HEK293 (cell line): ENCODE data around the gene KAT2B.

ENCODE experiments used
- CTCF ChIA-PET: fragments of 350-600 bp; formaldehyde crosslinking; extraction: SDS; loops from one replicate; lab custom pipeline; 2021; ENCODE audit warnings: antibody characterized with exemption; lab: Yijun Ruan, JAX
- POLR2A ChIA-PET: fragments of 300-600 bp; formaldehyde crosslinking; extraction: SDS; loops from one replicate; lab custom pipeline; 2020; ENCODE audit warnings: antibody characterized with exemption, inconsistent platforms; lab: Yijun Ruan, JAX
- H3K27ac ChIP-seq: fragments of 200-500 bp; sonication (Bioruptor generic); 2 replicates; pipeline ENCODE4 v1.5.1; 2014; ENCODE audit warnings: low read depth, low read length, control low read depth, inconsistent platforms; ENCODE audit errors: extremely low read depth
- H3K36me3 ChIP-seq, 2 experiments: fragments of 200-500 bp in 1 of 2; sonication (Bioruptor generic) in 1 of 2; 1 replicate in 1 of 2; 2 replicates in 1 of 2; pipeline ENCODE4 v1.5.1; 2014 to 2017; ENCODE audit warnings: inconsistent platforms in 2 of 2, low read length in 2 of 2; ENCODE audit not compliant: control insufficient read depth in 2 of 2, insufficient read depth in 1 of 2
- H3K4me1 ChIP-seq: fragments of 200-500 bp; sonication (Bioruptor generic); 2 replicates; pipeline ENCODE4 v1.5.1; 2014; ENCODE audit warnings: mild to moderate bottlenecking, low read length, inconsistent platforms; ENCODE audit not compliant: control insufficient read depth, insufficient read depth
- H3K4me3 ChIP-seq: 2 replicates; pipeline ENCODE4 v1.5.1; 2011; ENCODE audit warnings: low read depth, mild to moderate bottlenecking, control low read depth, low read length, moderate library complexity
- H3K9me3 ChIP-seq: fragments of 200-500 bp; sonication (Bioruptor generic); 2 replicates; pipeline ENCODE4 v1.5.1; 2014; ENCODE audit warnings: low read depth, low read length, inconsistent platforms; ENCODE audit not compliant: control insufficient read depth, insufficient read depth
- HOXD13 ChIP-seq: sonication (generic); formaldehyde crosslinking; IDR thresholded peaks from 2 replicates; pipeline ENCODE4 v1.8.0; 2022; ENCODE audit warnings: missing genetic modification reagents, borderline replicate concordance
- KLF1 ChIP-seq: fragments of 450-650 bp; formaldehyde crosslinking; IDR thresholded peaks from 2 replicates; pipeline ENCODE4 v1.5.1; 2016; ENCODE audit warnings: missing biosample characterization, missing genetic modification characterization
- KLF7 ChIP-seq: fragments of 450-650 bp; formaldehyde crosslinking; IDR thresholded peaks from 2 replicates; pipeline ENCODE4 v1.5.1; 2016; ENCODE audit warnings: missing biosample characterization, missing genetic modification characterization, borderline replicate concordance
- SALL2 ChIP-seq: fragments of 450-650 bp; formaldehyde crosslinking; IDR thresholded peaks from 2 replicates; pipeline ENCODE4 v1.5.0; 2017; ENCODE audit warnings: missing biosample characterization, mild to moderate bottlenecking, missing genetic modification characterization, borderline replicate concordance
- TCF7L2 ChIP-seq: IDR thresholded peaks from 2 replicates; pipeline ENCODE4 v1.6.1; 2011; ENCODE audit warnings: low read depth, mild to moderate bottlenecking, inconsistent platforms, low read length, moderate library complexity, borderline replicate concordance
- WT1 ChIP-seq: fragments of 450-650 bp; formaldehyde crosslinking; IDR thresholded peaks from 2 replicates; pipeline ENCODE4 v1.5.1; 2016; ENCODE audit warnings: missing biosample characterization, missing genetic modification characterization
- ZNF140 ChIP-seq: fragments of 450-650 bp; formaldehyde crosslinking; IDR thresholded peaks from 2 replicates; pipeline ENCODE4 v1.5.1; 2016; ENCODE audit warnings: missing biosample characterization, missing genetic modification characterization
- ZNF155 ChIP-seq: fragments of 450-650 bp; formaldehyde crosslinking; IDR thresholded peaks from 2 replicates; pipeline ENCODE4 v1.5.1; 2016; ENCODE audit warnings: missing biosample characterization, missing genetic modification characterization
- ZNF23 ChIP-seq: fragments of 450-650 bp; formaldehyde crosslinking; IDR thresholded peaks from 2 replicates; pipeline ENCODE4 v1.5.1; 2016; ENCODE audit warnings: missing biosample characterization, missing genetic modification characterization, borderline replicate concordance
- ZNF391 ChIP-seq: fragments of 450-650 bp; formaldehyde crosslinking; IDR thresholded peaks from 2 replicates; pipeline ENCODE4 v1.5.1; 2016; ENCODE audit warnings: low read depth, missing biosample characterization, missing genetic modification characterization, borderline replicate concordance
- ZNF394 ChIP-seq: fragments of 450-650 bp; formaldehyde crosslinking; IDR thresholded peaks from 2 replicates; pipeline ENCODE4 v1.5.1; 2016; ENCODE audit warnings: missing biosample characterization, missing genetic modification characterization, mild to moderate bottlenecking, moderate library complexity, borderline replicate concordance
- ZNF521 ChIP-seq: fragments of 450-650 bp; formaldehyde crosslinking; IDR thresholded peaks from 2 replicates; pipeline ENCODE4 v1.5.1; 2017; ENCODE audit warnings: missing biosample characterization, mild to moderate bottlenecking, missing genetic modification characterization
- ZNF544 ChIP-seq: fragments of 450-650 bp; formaldehyde crosslinking; IDR thresholded peaks from 2 replicates; pipeline ENCODE4 v1.5.0; 2017; ENCODE audit warnings: missing biosample characterization, missing genetic modification characterization
- ZNF571 ChIP-seq: fragments of 450-650 bp; formaldehyde crosslinking; IDR thresholded peaks from 2 replicates; pipeline ENCODE4 v1.5.0; 2017; ENCODE audit warnings: missing biosample characterization, missing genetic modification characterization
- ZNF596 ChIP-seq: fragments of 450-650 bp; IDR thresholded peaks from 2 replicates; pipeline ENCODE4 v1.5.0; 2018; ENCODE audit warnings: missing biosample characterization, mild to moderate bottlenecking, missing genetic modification characterization, moderate library complexity
- ZNF660 ChIP-seq: fragments of 450-650 bp; IDR thresholded peaks from 2 replicates; pipeline ENCODE4 v1.5.1; 2018; ENCODE audit warnings: missing biosample characterization, mild to moderate bottlenecking, missing genetic modification characterization
- ZNF747 ChIP-seq: fragments of 450-650 bp; formaldehyde crosslinking; IDR thresholded peaks from 2 replicates; pipeline ENCODE4 v1.5.1; 2016; ENCODE audit warnings: missing biosample characterization, missing genetic modification characterization
- ZSCAN23 ChIP-seq: fragments of 450-650 bp; formaldehyde crosslinking; IDR thresholded peaks from 2 replicates; pipeline ENCODE4 v1.5.1; 2016; ENCODE audit warnings: missing biosample characterization, missing genetic modification characterization
- TF ChIP-seq, protein P1 (sequence below): fragments of 450-650 bp; formaldehyde crosslinking; IDR thresholded peaks from 2 replicates; pipeline ENCODE4 v1.5.1; 2016; ENCODE audit warnings: missing biosample characterization, missing genetic modification characterization
- TF ChIP-seq, protein P2 (sequence below): fragments of 450-650 bp; formaldehyde crosslinking; IDR thresholded peaks from 2 replicates; pipeline ENCODE4 v1.5.1; 2016; ENCODE audit warnings: missing biosample characterization, missing genetic modification characterization
- TF ChIP-seq, protein P3 (sequence below): fragments of 450-650 bp; formaldehyde crosslinking; IDR thresholded peaks from 2 replicates; pipeline ENCODE4 v1.5.1; 2016; ENCODE audit warnings: missing biosample characterization, missing genetic modification characterization, low read depth
- TF ChIP-seq, protein P4 (sequence below): fragments of 450-650 bp; formaldehyde crosslinking; IDR thresholded peaks from 2 replicates; pipeline ENCODE4 v1.5.1; 2016; ENCODE audit warnings: missing biosample characterization, missing genetic modification characterization
- TF ChIP-seq, protein P5 (sequence below): sonication (generic); formaldehyde crosslinking; IDR thresholded peaks from 2 replicates; pipeline ENCODE4 v1.8.1; 2022; ENCODE audit warnings: mild to moderate bottlenecking, moderate library complexity, missing genetic modification reagents
- TF ChIP-seq, protein P6 (sequence below): fragments of 450-650 bp; formaldehyde crosslinking; IDR thresholded peaks from 2 replicates; pipeline ENCODE4 v1.5.1; 2016; ENCODE audit warnings: missing biosample characterization, missing genetic modification characterization

Gene KAT2B

DNA sequence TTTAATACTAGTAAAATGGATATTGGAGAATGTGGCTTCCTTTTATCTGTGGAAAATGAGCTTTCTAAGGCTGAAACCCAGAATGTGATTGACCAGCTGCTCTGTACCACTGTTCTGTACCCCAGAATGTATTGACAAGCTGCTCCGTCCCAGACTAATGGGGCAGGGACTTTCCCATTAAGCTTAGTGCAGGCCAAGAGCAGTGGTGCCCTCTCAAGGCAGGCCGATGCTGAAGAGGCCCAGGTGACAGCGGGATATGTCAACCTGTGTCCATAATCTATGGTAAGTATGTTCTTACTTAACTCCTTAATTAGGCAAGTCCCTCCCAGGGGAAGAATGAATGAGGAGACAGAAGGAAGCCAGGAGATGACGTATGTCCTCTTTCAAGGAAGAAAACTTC is 114.7 kb downstream of the KAT2B start:
- ChIA-PET POLR2A (no interaction called here), CTCF (no interaction called here)
- H3K4me1 ChIP-seq: no peaks in the 10 kb centered on the region
- peaks cover 24 to 79% of the 10 kb centered on the region in 2 experiments for H3K36me3 ChIP-seq
- no peak overlapping the region for H3K4me3 ChIP-seq
- H3K9me3 ChIP-seq: no peaks in the 10 kb centered on the region
- TF ChIP-seq ZNF521: no peak
- TF ChIP-seq, protein P1, sequence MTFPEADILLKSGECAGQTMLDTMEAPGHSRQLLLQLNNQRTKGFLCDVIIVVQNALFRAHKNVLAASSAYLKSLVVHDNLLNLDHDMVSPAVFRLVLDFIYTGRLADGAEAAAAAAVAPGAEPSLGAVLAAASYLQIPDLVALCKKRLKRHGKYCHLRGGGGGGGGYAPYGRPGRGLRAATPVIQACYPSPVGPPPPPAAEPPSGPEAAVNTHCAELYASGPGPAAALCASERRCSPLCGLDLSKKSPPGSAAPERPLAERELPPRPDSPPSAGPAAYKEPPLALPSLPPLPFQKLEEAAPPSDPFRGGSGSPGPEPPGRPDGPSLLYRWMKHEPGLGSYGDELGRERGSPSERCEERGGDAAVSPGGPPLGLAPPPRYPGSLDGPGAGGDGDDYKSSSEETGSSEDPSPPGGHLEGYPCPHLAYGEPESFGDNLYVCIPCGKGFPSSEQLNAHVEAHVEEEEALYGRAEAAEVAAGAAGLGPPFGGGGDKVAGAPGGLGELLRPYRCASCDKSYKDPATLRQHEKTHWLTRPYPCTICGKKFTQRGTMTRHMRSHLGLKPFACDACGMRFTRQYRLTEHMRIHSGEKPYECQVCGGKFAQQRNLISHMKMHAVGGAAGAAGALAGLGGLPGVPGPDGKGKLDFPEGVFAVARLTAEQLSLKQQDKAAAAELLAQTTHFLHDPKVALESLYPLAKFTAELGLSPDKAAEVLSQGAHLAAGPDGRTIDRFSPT (tag by site-specific recombination): no peak
- no peak for TF ChIP-seq ZNF155 (tag by site-specific recombination)
- TF ChIP-seq HOXD13 (CRISPR knock-in tag): no peak
- no peak for TF ChIP-seq ZNF23 (tag by site-specific recombination)
- no peak for TF ChIP-seq SALL2
- no peak for TF ChIP-seq ZNF660 (tag by site-specific recombination)
- TF ChIP-seq ZNF747 (tag by site-specific recombination): no peak
- no peak for TF ChIP-seq ZNF544 (tag by site-specific recombination)
- no peak for TF ChIP-seq ZNF571 (tag by site-specific recombination)
- TF ChIP-seq ZNF394 (tag by site-specific recombination): no peak
- no peak overlapping the region for H3K27ac ChIP-seq

DNA sequence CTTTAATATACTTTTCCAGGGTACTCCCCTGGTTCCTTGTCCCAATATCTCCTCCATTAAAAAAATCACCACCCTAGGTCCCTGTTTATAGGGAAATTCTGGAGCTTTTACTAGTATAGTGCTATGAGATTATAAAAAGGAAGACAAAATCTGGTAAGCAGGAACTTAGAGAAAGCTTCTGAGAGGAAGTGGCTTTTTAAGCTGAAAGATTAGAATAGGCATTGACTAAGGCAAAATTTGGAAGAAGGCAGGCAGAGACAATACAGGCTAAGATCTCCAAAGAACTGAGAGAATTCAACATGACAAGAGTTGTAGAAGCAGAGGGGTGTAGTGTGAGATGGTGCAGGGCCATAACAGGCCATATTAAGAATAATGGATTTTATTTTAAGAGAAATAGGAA is 120.0 kb downstream of the KAT2B start:
- POLR2A ChIA-PET: no interaction called here
- TF ChIP-seq TCF7L2 (no peak), KLF1 (no peak), ZSCAN23 (tag by site-specific recombination) (no peak), ZNF140 (tag by site-specific recombination) (no peak), ZNF596 (tag by site-specific recombination) (no peak), ZNF391 (tag by site-specific recombination) (no peak), KLF7 (tag by site-specific recombination) (no peak), WT1 (tag by site-specific recombination) (no peak)
- TF ChIP-seq, protein P2, sequence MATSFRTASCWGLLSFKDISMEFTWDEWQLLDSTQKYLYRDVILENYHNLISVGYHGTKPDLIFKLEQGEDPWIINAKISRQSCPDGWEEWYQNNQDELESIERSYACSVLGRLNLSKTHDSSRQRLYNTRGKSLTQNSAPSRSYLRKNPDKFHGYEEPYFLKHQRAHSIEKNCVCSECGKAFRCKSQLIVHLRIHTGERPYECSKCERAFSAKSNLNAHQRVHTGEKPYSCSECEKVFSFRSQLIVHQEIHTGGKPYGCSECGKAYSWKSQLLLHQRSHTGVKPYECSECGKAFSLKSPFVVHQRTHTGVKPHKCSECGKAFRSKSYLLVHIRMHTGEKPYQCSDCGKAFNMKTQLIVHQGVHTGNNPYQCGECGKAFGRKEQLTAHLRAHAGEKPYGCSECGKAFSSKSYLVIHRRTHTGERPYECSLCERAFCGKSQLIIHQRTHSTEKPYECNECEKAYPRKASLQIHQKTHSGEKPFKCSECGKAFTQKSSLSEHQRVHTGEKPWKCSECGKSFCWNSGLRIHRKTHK: no peak
- TF ChIP-seq, protein P3, sequence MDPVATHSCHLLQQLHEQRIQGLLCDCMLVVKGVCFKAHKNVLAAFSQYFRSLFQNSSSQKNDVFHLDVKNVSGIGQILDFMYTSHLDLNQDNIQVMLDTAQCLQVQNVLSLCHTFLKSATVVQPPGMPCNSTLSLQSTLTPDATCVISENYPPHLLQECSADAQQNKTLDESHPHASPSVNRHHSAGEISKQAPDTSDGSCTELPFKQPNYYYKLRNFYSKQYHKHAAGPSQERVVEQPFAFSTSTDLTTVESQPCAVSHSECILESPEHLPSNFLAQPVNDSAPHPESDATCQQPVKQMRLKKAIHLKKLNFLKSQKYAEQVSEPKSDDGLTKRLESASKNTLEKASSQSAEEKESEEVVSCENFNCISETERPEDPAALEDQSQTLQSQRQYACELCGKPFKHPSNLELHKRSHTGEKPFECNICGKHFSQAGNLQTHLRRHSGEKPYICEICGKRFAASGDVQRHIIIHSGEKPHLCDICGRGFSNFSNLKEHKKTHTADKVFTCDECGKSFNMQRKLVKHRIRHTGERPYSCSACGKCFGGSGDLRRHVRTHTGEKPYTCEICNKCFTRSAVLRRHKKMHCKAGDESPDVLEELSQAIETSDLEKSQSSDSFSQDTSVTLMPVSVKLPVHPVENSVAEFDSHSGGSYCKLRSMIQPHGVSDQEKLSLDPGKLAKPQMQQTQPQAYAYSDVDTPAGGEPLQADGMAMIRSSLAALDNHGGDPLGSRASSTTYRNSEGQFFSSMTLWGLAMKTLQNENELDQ (tag by site-specific recombination): no peak
- TF ChIP-seq, protein P4, sequence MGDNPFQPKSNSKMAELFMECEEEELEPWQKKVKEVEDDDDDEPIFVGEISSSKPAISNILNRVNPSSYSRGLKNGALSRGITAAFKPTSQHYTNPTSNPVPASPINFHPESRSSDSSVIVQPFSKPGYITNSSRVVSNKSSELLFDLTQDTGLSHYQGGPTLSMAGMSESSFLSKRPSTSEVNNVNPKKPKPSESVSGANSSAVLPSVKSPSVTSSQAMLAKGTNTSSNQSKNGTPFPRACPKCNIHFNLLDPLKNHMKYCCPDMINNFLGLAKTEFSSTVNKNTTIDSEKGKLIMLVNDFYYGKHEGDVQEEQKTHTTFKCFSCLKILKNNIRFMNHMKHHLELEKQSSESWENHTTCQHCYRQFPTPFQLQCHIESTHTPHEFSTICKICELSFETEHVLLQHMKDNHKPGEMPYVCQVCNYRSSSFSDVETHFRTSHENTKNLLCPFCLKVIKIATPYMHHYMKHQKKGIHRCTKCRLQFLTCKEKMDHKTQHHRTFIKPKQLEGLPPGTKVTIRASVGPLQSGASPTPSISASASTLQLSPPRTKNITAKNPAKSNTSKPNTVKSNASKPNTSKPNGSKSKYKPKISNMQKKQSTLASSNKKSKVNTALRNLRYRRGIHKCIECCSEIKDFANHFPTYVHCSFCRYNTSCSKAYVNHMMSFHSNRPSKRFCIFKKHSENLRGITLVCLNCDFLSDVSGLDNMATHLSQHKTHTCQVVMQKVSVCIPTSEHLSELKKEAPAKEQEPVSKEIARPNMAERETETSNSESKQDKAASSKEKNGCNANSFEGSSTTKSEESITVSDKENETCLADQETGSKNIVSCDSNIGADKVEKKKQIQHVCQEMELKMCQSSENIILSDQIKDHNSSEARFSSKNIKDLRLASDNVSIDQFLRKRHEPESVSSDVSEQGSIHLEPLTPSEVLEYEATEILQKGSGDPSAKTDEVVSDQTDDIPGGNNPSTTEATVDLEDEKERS (tag by site-specific recombination): no peak
- TF ChIP-seq, protein P5, sequence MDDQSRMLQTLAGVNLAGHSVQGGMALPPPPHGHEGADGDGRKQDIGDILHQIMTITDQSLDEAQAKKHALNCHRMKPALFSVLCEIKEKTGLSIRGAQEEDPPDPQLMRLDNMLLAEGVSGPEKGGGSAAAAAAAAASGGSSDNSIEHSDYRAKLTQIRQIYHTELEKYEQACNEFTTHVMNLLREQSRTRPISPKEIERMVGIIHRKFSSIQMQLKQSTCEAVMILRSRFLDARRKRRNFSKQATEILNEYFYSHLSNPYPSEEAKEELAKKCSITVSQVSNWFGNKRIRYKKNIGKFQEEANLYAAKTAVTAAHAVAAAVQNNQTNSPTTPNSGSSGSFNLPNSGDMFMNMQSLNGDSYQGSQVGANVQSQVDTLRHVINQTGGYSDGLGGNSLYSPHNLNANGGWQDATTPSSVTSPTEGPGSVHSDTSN (CRISPR knock-in tag): no peak
- TF ChIP-seq, protein P6, sequence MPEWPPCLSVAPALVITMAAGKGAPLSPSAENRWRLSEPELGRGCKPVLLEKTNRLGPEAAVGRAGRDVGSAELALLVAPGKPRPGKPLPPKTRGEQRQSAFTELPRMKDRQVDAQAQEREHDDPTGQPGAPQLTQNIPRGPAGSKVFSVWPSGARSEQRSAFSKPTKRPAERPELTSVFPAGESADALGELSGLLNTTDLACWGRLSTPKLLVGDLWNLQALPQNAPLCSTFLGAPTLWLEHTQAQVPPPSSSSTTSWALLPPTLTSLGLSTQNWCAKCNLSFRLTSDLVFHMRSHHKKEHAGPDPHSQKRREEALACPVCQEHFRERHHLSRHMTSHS (tag by site-specific recombination): no peak

More for the DNA sequence above, 120.0 kb downstream of the KAT2B start:
- H3K27ac ChIP-seq: no peak overlapping the region
- CTCF ChIA-PET: interaction anchor here (0.6 to 1.2 kb wide), 4 partner anchors 9 to 1401 kb away, joined by 3 to 5 read pairs (median 4); no protein-coding TSS in a partner anchor
- no peaks in the 10 kb centered on the region for H3K9me3 ChIP-seq
- H3K36me3 ChIP-seq: peaks cover 46 to 69% of the 10 kb centered on the region in 2 experiments
- no peak overlapping the region for H3K4me3 ChIP-seq
- no peaks in the 10 kb centered on the region for H3K4me1 ChIP-seq
